ENCODE measurements around the gene SEC24D. TPM values are rescaled to one million over a fixed set of nuclear protein-coding genes. Genes with fewer than 3 reads are reported as not detected.

The SEC24D gene
- total and polyA plus RNA-seq, 2 experiments from 2014 or later: 23.9 to 58.6 TPM

DNA sequence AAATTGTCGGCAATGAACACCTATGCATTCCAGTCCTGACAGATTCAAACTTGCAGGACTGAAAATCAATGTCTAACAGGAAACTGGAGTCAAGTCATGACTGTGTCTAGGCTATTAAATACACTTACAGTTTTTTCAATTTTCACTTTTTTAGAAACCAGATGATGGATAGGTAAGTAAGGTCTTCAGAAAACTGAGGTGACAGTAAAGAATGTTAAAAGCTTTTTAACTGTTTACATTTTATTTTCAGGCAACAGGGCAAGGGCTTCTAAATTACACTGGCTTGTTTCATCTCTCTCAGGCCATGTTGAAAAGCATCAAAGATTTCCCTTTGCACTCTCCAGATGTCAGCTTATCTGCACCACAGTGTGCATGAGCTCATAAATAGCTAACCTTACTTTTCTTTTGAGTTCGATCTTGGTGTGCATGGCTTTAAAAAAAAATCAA lies 65.2 kb downstream of the SEC24D start:
- H3K27ac ChIP-seq: peak overlapping the region; percentile 88
- H3K4me1 ChIP-seq (ENCODE audit: low read depth): peaks cover 65% of the 10 kb centered on the region
- no peak overlapping the region for H3K4me3 ChIP-seq
- peaks cover 13% of the 10 kb centered on the region for H3K36me3 ChIP-seq
- no peaks in the 10 kb centered on the region for H3K27me3 ChIP-seq
- TF ChIP-seq, protein P1, sequence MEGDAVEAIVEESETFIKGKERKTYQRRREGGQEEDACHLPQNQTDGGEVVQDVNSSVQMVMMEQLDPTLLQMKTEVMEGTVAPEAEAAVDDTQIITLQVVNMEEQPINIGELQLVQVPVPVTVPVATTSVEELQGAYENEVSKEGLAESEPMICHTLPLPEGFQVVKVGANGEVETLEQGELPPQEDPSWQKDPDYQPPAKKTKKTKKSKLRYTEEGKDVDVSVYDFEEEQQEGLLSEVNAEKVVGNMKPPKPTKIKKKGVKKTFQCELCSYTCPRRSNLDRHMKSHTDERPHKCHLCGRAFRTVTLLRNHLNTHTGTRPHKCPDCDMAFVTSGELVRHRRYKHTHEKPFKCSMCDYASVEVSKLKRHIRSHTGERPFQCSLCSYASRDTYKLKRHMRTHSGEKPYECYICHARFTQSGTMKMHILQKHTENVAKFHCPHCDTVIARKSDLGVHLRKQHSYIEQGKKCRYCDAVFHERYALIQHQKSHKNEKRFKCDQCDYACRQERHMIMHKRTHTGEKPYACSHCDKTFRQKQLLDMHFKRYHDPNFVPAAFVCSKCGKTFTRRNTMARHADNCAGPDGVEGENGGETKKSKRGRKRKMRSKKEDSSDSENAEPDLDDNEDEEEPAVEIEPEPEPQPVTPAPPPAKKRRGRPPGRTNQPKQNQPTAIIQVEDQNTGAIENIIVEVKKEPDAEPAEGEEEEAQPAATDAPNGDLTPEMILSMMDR (IDR thresholded peaks at IDR 0.05; ENCODE audit: low read depth, low read length): no peak
- H3K9me3 ChIP-seq (ENCODE audit: low read depth): no peaks in the 10 kb centered on the region
- DNase-seq (ENCODE audit: low read depth in 1 of 2, low spot score in 1 of 2): peak; percentile 63 to 65

DNA sequence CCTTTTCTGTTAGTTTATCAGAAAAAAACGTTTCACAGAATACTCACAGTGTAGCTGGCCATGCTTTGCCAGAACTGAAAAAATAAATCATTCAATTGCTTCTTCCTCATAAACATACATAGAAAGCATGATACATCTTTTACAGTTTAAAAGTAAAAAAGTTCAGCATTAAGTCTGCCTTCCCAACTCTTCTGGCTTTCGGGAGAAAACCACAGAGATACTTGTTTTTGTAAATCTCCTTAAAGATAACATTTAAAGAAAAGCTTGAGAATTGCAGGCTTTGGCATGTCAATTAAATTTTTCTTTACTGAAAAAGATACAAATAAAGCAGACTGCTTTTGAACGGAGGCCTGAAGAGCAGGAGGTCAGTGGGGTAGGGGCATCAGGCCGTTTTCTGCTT lies 66.8 kb downstream of the SEC24D start:
- H3K36me3 ChIP-seq: peaks cover 18% of the 10 kb centered on the region
- no peaks in the 10 kb centered on the region for H3K27me3 ChIP-seq
- H3K4me3 ChIP-seq: no peak overlapping the region
- no peak for DNase-seq (ENCODE audit: low read depth in 1 of 2, low spot score in 1 of 2)
- peaks cover 56% of the 10 kb centered on the region for H3K4me1 ChIP-seq (ENCODE audit: low read depth)
- H3K9me3 ChIP-seq (ENCODE audit: low read depth): no peaks in the 10 kb centered on the region
- TF ChIP-seq, protein P1 (IDR thresholded peaks at IDR 0.05; ENCODE audit: low read depth, low read length): no peak
- H3K27ac ChIP-seq: peak overlapping the region; percentile 88

DNA sequence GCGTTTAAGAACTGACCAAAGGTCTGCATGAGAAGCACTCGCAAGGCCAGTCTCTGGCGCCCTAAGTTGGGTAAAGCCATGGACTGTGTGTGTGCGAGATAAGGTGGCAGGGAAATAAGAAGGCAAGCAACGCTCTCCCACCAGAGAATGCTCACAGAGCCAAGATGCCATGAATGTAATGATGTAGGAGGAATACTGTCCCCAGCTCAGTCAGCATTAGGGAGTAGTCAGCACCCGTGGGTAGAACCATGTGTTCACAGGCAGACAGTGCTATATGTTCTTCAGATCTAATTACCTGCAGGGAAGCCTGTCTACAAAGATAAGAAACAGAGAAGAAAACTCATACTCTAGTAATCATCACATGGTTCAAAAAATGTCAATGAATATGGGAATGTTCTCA lies 68.8 kb downstream of the SEC24D start:
- H3K36me3 ChIP-seq: peaks cover 25% of the 10 kb centered on the region
- no peak overlapping the region for H3K27ac ChIP-seq
- H3K4me3 ChIP-seq: no peak overlapping the region
- DNase-seq (ENCODE audit: low read depth in 1 of 2, low spot score in 1 of 2): no peak
- H3K9me3 ChIP-seq (ENCODE audit: low read depth): no peaks in the 10 kb centered on the region
- peaks cover 35% of the 10 kb centered on the region for H3K4me1 ChIP-seq (ENCODE audit: low read depth)
- no peaks in the 10 kb centered on the region for H3K27me3 ChIP-seq
- TF ChIP-seq, protein P1 (IDR thresholded peaks at IDR 0.05; ENCODE audit: low read depth, low read length): no peak

GRCh38 chr4:118765399-118765798 lies 70.5 kb downstream of the SEC24D start:
- Histone ChIP-seq H3K27me3 (no peaks in the 10 kb centered on the region), H3K27ac (peak overlapping the region; percentile 24), H3K4me1 (ENCODE audit: low read depth) (peaks cover 18% of the 10 kb centered on the region), H3K9me3 (ENCODE audit: low read depth) (no peaks in the 10 kb centered on the region), H3K36me3 (peaks cover 25% of the 10 kb centered on the region), H3K4me3 (no peak overlapping the region)
- DNase-seq (ENCODE audit: low read depth in 1 of 2, low spot score in 1 of 2): peak; percentile 43 to 97
- TF ChIP-seq, protein P1 (IDR thresholded peaks at IDR 0.05; ENCODE audit: low read depth, low read length): no peak

DNA sequence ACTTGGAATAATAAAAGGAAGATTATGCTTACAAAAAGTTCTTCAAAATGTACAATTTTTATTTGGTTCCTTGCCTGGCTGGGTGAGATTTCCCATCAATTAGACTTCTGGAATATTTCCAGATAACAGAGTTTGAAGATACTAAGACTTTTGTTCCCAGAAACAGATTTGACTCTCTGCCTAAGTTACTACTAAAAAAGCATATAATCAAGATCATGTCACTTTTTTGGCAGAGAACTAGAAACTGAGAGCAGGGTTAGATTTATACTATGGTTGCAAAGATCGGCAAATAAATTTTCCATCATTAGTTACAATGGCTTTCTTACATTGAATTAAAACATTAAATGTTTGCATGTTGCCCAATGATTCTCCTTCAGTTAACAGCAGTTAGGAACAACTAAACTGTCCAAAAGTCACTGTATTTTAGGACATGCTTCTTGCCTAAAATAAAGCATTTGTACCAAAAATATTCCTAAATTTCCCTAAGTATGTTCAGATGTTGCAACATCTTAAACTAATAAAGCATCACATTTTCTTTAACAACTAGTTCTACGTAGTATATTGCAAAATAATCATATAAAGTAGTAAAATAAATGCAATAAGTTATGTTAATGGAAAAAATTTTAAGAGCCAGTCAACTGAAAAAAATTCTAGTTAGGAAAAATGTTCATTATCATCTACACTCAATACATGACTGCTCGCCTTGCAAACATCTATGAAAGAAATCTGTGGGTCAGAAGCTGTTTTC lies 73.0 kb downstream of the SEC24D start:
- H3K27ac ChIP-seq: no peak overlapping the region
- TF ChIP-seq, protein P1 (IDR thresholded peaks at IDR 0.05; ENCODE audit: low read depth, low read length): no peak
- peaks cover 5% of the 10 kb centered on the region for H3K4me1 ChIP-seq (ENCODE audit: low read depth)
- peaks cover 25% of the 10 kb centered on the region for H3K36me3 ChIP-seq
- no peaks in the 10 kb centered on the region for H3K9me3 ChIP-seq (ENCODE audit: low read depth)
- no peak overlapping the region for H3K4me3 ChIP-seq
- H3K27me3 ChIP-seq: no peaks in the 10 kb centered on the region
- peak in 1 of 2 donors; percentile 77 for DNase-seq (ENCODE audit: low read depth in 1 of 2, low spot score in 1 of 2)

Measured in cardiac muscle cell (in vitro differentiated cells and primary cell).